NCI-H2196 (cell line): Measurements from ENCODE around the gene FKBP5.
"Not testable (repeated sequence)": the region's sequence is repeated elsewhere in the genome, so short reads cannot be mapped to it uniquely, and the experiment has no call there.

Source experiments
- DNase-seq: peaks from one replicate; lab custom pipeline; 2025; ENCODE audit not compliant: unreplicated experiment; lab: John Stamatoyannopoulos, UW

Gene FKBP5

DNA sequence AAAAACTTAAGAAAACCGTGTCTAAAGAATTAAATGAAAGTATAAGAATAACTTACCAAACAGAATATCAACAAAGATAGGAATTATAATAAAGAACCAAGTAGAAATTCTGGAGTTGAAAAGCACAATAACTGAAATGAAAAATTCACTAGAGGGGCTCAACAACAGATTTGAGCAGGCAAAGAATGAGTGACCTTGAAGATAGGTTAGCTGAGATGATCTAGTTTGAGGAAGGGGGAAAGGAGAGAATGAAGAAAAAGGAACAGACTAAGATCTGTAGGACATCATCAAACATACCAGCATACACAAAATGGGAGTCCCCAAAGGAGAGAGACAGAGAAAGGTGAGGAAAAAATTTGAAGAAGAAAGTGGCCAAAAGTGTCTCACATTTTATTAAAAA lies 138.3 kb downstream of the FKBP5 start:
- no peak for DNase-seq

DNA sequence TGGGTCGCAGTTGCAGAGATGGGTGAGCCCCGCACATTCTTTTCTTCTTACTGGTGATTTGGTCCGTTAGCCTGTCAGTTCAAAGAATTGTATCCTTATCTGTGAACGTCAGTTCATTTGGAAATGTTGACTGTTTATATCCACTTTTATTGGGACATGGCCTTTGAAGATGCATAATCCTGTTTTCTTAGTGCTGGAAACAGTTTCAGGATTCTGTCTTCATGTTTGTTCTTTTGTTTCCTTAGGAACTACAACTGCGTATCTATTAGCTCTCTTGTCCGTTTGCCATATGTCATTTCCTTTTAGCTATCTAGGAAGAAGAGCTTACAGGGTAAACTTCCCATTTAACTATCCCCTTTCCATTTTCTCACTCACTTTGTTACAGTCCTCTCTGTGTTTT lies 141.0 kb downstream of the FKBP5 start:
- no peak for DNase-seq

DNA sequence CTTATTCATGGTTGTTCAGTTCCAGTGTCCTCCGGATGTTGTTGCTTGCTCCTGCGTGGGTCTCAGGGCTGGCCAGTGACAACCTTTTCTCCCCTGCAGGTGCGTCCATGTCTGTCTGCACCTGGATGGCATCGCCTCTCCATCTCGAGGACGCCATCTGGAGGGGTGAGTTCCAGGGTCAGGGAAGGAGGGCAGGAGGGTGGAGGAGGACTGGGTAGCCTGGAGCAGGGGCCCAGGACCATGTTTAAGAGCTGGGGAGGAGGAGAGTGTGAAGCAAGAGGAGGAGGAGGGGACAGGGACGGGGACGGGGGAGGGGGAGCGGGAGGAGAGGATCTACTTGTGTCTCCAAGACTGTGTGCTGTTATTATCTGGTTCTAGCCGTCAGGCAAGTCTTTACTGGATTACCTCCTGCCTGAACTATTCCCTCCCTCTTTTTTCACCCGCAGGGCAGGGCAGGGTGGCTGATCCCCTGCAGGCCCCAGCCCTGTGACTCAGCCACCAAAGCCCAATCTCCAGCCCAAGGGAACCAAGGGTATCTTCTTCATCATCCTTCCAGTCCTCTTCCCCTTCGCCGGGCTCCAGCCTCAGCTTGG lies 143.8 kb downstream of the FKBP5 start:
- DNase-seq = no peak

- DNase-seq = no peak
These were observed 145.1 kb downstream of the FKBP5 start for GRCh38 chr6:35543459-35544193.

DNA sequence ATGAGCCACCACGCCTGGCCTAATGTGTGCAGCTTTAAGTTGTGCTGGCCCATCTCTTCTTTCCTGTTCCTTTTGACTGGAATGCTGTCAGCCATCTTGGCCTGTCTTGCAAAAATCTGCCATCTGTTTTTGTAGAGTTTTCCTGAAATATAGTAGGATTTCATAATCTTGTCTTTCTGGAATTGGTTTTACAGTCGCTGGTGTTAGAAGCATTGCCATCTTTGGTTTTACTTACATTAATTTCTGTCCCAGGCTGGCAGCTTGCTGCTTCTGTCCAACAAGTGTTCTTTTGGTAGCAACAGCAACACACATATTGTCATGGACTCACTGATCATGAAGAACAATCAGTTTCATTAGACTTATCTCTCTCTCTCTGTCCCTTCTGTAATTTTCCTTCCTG lies 146.9 kb downstream of the FKBP5 start:
- no peak for DNase-seq

DNA sequence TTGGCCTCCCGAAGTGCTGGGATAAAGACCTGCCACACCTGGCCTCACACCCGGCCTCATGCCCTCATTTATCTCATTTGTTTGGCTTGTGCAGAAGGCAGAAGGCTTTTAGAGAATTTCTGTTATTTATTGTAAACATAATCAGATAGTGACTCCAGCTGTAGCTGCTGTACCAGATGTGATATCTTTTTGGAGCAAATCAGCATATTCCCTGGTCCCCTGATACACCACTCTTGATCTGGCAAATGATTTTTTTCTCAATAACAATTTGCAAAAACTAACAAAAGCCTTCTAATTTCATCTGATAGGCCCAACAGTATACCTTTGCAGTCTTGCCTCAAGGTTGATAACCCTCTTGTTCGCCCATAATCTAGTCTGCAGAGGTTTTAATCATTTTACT lies 149.5 kb downstream of the FKBP5 start:
- no peak for DNase-seq

GRCh38 chr6:35535847-35536246 lies 152.9 kb downstream of the FKBP5 start:
- not testable (repeated sequence) for DNase-seq

GRCh38 chr6:35534407-35535170 lies 154.1 kb downstream of the FKBP5 start:
- DNase-seq = no peak

GRCh38 chr6:35533981-35534380 lies 154.7 kb downstream of the FKBP5 start:
- DNase-seq = no peak

DNA sequence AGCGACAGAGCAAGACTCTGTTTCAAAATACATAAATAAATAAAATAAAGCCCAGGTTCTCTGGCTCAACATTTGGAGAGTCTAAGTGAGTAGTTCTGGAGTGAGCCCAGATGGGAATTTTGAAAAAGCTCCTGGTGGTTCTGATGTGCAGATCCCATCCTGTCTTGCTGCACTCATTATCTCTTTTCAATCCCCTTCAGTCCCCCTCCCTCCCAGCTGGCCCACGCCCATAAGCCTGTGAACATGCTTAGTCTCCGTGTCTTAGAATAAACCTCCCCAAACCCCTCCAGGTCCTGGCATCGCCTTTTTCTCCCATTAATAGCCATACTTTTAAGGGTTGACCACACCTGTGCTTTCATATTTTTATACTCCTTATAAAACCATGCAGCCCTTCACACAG lies 156.6 kb downstream of the FKBP5 start:
- DNase-seq = no peak

DNA sequence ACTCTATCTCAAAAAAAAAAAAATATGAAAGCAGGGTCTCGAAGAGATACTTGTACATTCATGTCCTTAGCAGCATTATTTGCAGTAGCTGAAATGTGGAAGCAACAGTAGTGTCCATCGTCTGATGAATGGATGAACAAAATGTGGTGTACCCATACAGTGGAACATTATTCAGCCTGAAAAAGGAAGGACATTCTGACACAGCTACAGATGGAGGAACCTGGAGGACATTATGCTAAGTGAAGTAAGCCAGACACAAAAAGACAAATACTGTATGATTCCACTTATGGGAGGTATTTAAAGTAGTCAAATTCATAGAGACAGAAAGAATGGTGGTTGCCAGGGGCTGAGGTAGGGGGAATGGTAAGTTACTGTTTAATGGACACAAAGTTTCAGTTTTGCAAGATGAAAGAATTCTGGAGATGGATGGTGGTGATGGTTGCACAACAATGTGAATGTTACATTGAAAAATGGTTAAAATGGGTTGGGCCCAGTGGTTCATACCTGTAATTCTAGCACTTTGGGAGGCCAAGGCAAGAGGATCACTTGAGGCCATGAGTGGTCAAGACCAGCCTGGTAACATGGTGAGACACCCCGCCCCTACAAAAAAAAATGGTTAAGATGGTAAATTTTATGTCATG lies 164.2 kb downstream of the FKBP5 start:
- no peak for DNase-seq
